NCI-H446 treated with DMSO at 0.1 percent for 48 hours (cell line): ENCODE results near the gene CAMTA2.
"Not testable (repeated sequence)": the region's sequence is repeated elsewhere in the genome, so short reads cannot be mapped to it uniquely, and the experiment has no call there.

Experiments
- DNase-seq: peaks from one replicate; lab custom pipeline; 2025; lab: John Stamatoyannopoulos, UW

The CAMTA2 gene

DNA sequence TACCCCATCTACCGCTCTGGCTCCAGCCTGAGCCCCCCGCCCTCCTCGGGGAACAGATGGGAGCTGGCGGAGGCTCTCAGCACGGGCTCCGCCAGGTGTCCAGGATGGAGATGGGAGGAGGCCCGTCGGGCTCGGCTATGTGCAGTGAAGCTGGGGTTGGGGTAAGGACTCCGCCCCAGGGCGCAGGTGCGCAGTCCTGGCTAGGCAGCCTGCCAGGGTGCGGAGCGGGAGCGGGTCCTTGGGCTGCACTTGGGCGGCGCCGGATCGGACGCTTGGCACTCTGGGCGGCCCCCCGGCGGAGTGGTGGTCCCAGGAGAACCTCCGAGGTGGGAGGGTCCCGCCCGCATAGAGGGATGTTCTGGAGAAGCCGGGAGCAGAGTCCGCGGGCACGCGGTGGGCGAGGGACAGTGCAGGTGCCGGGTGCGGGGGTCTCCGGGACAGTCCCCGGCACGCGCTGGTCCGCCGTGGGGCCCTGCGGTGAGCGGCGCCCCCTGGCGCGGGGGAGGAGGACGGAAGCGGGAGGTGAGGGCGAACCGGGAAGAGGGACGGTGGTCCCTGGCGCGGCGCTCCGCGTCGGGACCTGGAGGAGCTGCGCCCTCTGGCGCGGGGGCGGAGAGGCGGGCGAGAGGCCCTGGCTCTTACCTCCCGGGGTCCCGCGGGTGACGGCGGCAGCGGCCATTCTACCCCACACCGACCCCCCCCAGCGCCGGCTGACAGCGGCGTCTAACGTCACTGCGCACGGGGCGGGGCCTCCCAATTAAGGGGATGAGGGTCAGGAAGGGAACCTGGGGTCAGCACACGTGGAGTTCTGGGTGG, at the start of gene CAMTA2:
Gene CAMTA2, minus strand, starts transcription at position 725 of the 816 bp plus-strand sequence. CDS start 1,453 bp downstream, outside the sequence.
- DNase-seq: peak; percentile 27

- no peak for DNase-seq
These were observed 47.8 kb upstream of the CAMTA2 start, which contains the start of gene SLC52A1 for GRCh38 chr17:5035315-5035714. SLC52A1 (minus strand) TSS chr17:5035426; CDS start chr17:5034606, 820 bp downstream.

- no peak for DNase-seq
These were observed 47.2 kb upstream of the CAMTA2 start for GRCh38 chr17:5034651-5035050.

GRCh38 chr17:5034063-5034462, 46.6 kb upstream of the CAMTA2 start:
- DNase-seq: no peak

- DNase-seq: no peak
These were observed 46.0 kb upstream of the CAMTA2 start for GRCh38 chr17:5033352-5034015.

- no peak for DNase-seq
These were observed 45.4 kb upstream of the CAMTA2 start for GRCh38 chr17:5032865-5033264.

DNA sequence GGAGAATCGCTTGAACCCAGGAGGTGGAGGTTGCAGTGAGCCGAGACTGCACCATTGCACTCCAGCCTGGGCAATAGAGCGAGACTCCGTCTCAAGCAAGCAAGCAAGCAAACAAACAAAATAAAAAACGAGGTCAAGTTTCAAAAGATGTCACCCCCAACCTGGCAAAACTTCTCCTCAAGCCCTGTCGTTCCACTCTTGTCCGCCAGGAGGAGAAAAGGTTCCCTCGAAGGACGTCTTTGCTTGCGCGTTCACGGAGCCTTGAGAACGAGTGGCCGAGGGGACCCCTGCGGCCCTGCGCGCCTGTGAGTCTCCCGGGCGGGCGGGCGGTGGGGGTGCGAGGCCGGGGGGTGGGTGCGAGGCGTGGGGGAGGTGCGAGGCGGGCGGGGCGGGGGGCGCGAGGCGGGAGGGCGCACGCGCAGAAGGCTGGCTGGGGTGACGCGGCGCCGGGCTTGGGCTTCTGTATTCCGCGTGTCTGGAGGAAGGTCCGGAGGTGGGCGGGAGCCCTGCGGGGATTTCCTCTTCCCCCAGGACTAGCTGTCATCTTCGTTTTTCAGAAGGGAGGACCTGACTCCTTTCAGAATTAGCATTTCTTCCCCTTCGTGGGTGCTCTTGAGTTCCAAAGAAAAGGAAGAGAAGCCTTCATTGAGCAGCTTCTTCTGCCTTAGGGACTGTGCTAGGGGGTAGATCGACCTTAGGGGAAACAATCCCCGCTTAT, 44.0 kb upstream of the CAMTA2 start:
- DNase-seq: peak; percentile 44

- DNase-seq: not testable (repeated sequence)
These were observed 42.7 kb upstream of the CAMTA2 start for GRCh38 chr17:5030168-5030567.

DNA sequence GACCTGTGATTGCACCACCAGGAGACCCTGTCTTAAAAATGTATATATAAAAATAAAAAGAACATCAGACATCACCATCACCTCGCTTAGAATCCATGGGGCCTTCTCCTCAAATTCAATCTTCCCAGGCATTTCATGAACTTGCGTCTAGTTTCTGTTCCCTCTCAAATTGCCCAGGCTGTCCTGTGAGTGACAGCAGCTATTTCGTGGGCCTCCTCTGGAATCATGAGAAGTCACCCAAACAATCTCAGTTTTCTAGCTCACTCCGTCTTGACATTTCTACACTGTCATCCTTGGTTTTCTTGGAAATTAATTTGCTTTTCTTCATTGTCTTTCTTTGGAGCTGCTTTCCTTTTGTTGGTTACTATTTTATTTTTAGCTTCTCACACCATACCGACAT, 40.4 kb upstream of the CAMTA2 start:
- DNase-seq: no peak

DNA sequence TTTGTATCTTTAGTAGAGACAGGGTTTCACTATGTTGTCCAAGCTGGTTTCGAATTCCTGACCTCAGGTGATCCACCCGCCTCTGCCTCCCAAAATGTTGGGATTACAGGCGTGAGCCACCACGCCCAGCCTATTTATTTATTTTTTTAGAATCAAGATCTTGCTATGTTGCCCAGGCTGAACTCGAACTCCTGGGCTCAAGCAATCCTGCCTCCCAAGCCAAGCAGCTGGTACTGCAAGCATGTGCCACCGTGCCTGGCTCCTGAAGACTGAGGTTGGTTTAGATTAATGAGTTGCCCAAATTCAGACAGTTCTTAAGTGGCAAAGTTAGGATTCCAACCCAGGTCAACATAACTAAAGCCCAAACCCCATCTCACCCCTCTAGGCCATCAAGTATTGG, 39.8 kb upstream of the CAMTA2 start:
- DNase-seq: no peak

- no peak for DNase-seq
These were observed 37.1 kb upstream of the CAMTA2 start for GRCh38 chr17:5024604-5025003.

- DNase-seq: no peak
These were observed 36.2 kb upstream of the CAMTA2 start for GRCh38 chr17:5023588-5024147.

- no peak for DNase-seq
These were observed 34.8 kb upstream of the CAMTA2 start for GRCh38 chr17:5022171-5022711.

- no peak for DNase-seq
These were observed 33.1 kb upstream of the CAMTA2 start for GRCh38 chr17:5020502-5021023.

DNA sequence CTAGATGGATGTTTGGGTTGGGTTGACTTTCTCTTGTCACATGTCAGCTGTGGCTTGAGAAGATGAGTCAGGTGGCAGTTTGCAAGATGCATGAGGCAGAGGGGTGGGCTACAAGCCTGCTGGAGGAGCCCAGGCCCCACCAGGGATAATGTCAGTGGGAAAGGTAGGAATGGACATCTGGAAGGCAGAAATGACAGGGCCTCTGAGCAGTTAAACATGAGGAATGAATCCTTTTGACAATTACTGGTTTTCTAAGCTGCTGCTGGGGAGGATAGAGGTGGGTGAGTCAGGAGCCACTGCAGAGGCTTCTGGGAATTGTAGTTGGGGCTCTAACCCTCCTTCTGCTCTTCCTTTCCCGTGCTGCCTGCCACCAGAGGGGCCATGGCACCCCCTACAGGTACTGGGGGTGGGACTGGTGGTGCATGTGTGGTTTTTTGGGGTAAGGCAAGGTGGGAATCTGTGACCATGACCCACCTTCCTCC, 32.0 kb upstream of the CAMTA2 start:
- no peak for DNase-seq

DNA sequence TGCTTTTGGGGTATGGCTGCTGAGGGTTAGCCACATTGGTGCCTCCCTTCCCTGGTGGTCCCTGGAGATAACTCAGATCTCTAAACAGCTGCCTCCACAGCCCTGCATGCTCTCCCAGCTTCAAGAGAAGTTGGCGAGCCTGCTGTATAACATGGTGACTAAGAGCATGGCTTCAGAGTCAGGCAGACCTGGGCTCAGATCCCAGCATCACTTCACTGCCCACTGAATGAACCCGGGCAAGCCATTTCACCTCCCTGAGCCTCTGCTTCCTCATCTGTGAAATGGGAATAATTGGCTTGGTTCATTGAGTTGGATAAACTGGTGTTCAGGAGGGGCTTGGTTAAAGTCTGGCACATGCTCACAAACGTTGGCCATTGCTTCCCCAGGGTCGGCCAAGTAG, 26.9 kb upstream of the CAMTA2 start:
- DNase-seq: no peak

- DNase-seq: no peak
These were observed 24.5 kb upstream of the CAMTA2 start for GRCh38 chr17:5011928-5012327.

DNA sequence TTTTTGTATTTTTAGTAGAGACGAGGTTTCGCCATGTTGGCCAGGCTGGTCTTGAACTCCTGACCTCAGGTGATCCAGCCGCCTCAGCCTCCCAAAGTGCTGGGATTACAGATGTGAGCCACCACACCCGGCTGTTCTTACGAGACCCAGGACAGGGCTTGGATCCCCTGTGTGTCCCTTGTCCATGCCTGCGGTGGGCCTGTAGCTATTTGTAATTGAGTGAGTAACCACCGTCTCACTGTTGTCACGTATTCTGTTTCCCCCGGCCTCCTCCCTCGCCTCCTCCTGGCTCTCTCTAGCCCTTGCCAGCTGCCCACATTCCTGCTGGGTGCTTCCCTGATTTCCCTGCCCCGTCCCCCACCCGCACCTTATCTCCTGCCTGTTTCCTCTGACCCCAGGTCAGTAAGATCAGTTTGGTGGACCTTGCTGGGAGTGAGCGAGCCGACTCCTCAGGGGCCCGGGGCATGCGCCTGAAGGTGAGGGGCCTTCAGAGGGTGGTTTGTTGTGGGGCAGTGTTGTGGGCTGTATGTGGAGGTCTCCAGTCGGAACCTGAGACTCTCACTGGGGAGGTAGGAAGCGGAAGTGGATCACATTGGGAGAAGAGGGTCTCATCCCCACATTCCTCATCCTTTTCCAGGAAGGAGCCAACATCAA, 15.9 kb upstream of the CAMTA2 start:
- no peak for DNase-seq

- DNase-seq: no peak
These were observed 14.8 kb upstream of the CAMTA2 start for GRCh38 chr17:5002121-5002788.

GRCh38 chr17:5000237-5000639, 12.8 kb upstream of the CAMTA2 start:
- DNase-seq: no peak
